Measurements from ENCODE around the gene PERCC1. TPM values are rescaled to one million over a fixed set of nuclear protein-coding genes. Genes with fewer than 3 reads are reported as not detected.

Gene PERCC1
- total RNA-seq, 1 donor from 2014 or later, result not detected

- Histone ChIP-seq H3K4me2 (ENCODE audit: low read length) (no peak overlapping the region), H3K36me3 (ENCODE audit: insufficient read depth, low read length) (no peaks in the 10 kb centered on the region), H2AFZ (ENCODE audit: low read depth, low read length) (no peak overlapping the region), H3K4me3 (ENCODE audit: insufficient read depth, low read depth, low read length) (no peak overlapping the region), H3K79me2 (ENCODE audit: insufficient read depth, low read length) (no peaks in the 10 kb centered on the region), H3K4me1 (ENCODE audit: insufficient read depth, low read length) (no peaks in the 10 kb centered on the region), H4K20me1 (ENCODE audit: insufficient read depth, low read length) (no peaks in the 10 kb centered on the region), H3K27me3 (ENCODE audit: insufficient read depth, low read length) (no peaks in the 10 kb centered on the region), H3K27ac (ENCODE audit: low read depth, low read length) (no peak overlapping the region), H3K9ac (ENCODE audit: low read length) (no peak overlapping the region), H3K9me3 (ENCODE audit: insufficient read depth, low read depth, low read length) (no peaks in the 10 kb centered on the region)
- Mint-ChIP-seq H3K36me3 (ENCODE audit: low read depth, unreplicated experiment) (peaks cover 18% of the 10 kb centered on the region), H3K27ac (ENCODE audit: unreplicated experiment) (no peak overlapping the region), H3K4me1 (ENCODE audit: low read depth, unreplicated experiment) (no peaks in the 10 kb centered on the region), H3K4me3 (ENCODE audit: unreplicated experiment) (no peak overlapping the region), H3K9me3 (ENCODE audit: unreplicated experiment) (no peaks in the 10 kb centered on the region), H3K27me3 (ENCODE audit: low read depth, unreplicated experiment) (no peaks in the 10 kb centered on the region)
- no peak for TF ChIP-seq EZH2 (IDR thresholded peaks at IDR 0.05; ENCODE audit: insufficient read depth, low read length)
- DNase-seq (ENCODE audit: low read depth) (no peak), FAIRE-seq (no peak)
Observed at GRCh38 chr16:1397779-1398178, 33.1 kb upstream of the PERCC1 start.

GRCh38 chr16:1398351-1398750 is 32.5 kb upstream of the PERCC1 start:
- Mint-ChIP-seq H3K27ac (ENCODE audit: unreplicated experiment) (no peak overlapping the region), H3K36me3 (ENCODE audit: low read depth, unreplicated experiment) (peaks cover 20% of the 10 kb centered on the region), H3K4me3 (ENCODE audit: unreplicated experiment) (no peak overlapping the region), H3K9me3 (ENCODE audit: unreplicated experiment) (no peaks in the 10 kb centered on the region), H3K27me3 (ENCODE audit: low read depth, unreplicated experiment) (no peaks in the 10 kb centered on the region), H3K4me1 (ENCODE audit: low read depth, unreplicated experiment) (no peaks in the 10 kb centered on the region)
- Histone ChIP-seq H3K79me2 (ENCODE audit: insufficient read depth, low read length) (no peaks in the 10 kb centered on the region), H3K9me3 (ENCODE audit: insufficient read depth, low read depth, low read length) (no peaks in the 10 kb centered on the region), H3K27me3 (ENCODE audit: insufficient read depth, low read length) (no peaks in the 10 kb centered on the region), H4K20me1 (ENCODE audit: insufficient read depth, low read length) (peaks cover 4% of the 10 kb centered on the region), H3K4me2 (ENCODE audit: low read length) (no peak overlapping the region), H3K4me3 (ENCODE audit: insufficient read depth, low read depth, low read length) (no peak overlapping the region), H3K9ac (ENCODE audit: low read length) (no peak overlapping the region), H3K36me3 (ENCODE audit: insufficient read depth, low read length) (no peaks in the 10 kb centered on the region), H3K27ac (ENCODE audit: low read depth, low read length) (no peak overlapping the region), H2AFZ (ENCODE audit: low read depth, low read length) (no peak overlapping the region), H3K4me1 (ENCODE audit: insufficient read depth, low read length) (no peaks in the 10 kb centered on the region)
- no peak for TF ChIP-seq EZH2 (IDR thresholded peaks at IDR 0.05; ENCODE audit: insufficient read depth, low read length)
- TF ChIP-seq CTCF (IDR thresholded peaks at IDR 0.05; ENCODE audit: insufficient read depth, low read depth, low read length), result no peak
- FAIRE-seq (no peak), DNase-seq (ENCODE audit: low read depth) (no peak)

- Histone ChIP-seq H4K20me1 (ENCODE audit: insufficient read depth, low read length) (peaks cover 8% of the 10 kb centered on the region), H3K79me2 (ENCODE audit: insufficient read depth, low read length) (no peaks in the 10 kb centered on the region), H3K4me1 (ENCODE audit: insufficient read depth, low read length) (no peaks in the 10 kb centered on the region), H3K4me3 (ENCODE audit: insufficient read depth, low read depth, low read length) (no peak overlapping the region), H3K9me3 (ENCODE audit: insufficient read depth, low read depth, low read length) (no peaks in the 10 kb centered on the region), H3K27ac (ENCODE audit: low read depth, low read length) (no peak overlapping the region), H3K36me3 (ENCODE audit: insufficient read depth, low read length) (no peaks in the 10 kb centered on the region), H3K4me2 (ENCODE audit: low read length) (no peak overlapping the region), H2AFZ (ENCODE audit: low read depth, low read length) (no peak overlapping the region), H3K9ac (ENCODE audit: low read length) (no peak overlapping the region), H3K27me3 (ENCODE audit: insufficient read depth, low read length) (no peaks in the 10 kb centered on the region)
- Mint-ChIP-seq H3K27me3 (ENCODE audit: low read depth, unreplicated experiment) (no peaks in the 10 kb centered on the region), H3K9me3 (ENCODE audit: unreplicated experiment) (no peaks in the 10 kb centered on the region), H3K27ac (ENCODE audit: unreplicated experiment) (no peak overlapping the region), H3K4me1 (ENCODE audit: low read depth, unreplicated experiment) (no peaks in the 10 kb centered on the region), H3K36me3 (ENCODE audit: low read depth, unreplicated experiment) (peaks cover 21% of the 10 kb centered on the region), H3K4me3 (ENCODE audit: unreplicated experiment) (no peak overlapping the region)
- FAIRE-seq, result no peak
- no peak for DNase-seq (ENCODE audit: low read depth)
- no peak for TF ChIP-seq EZH2 (IDR thresholded peaks at IDR 0.05; ENCODE audit: insufficient read depth, low read length)
- TF ChIP-seq CTCF (IDR thresholded peaks at IDR 0.05; ENCODE audit: insufficient read depth, low read depth, low read length), result no peak
Observed at GRCh38 chr16:1398826-1399581, 31.9 kb upstream of the PERCC1 start.

All from astrocyte (in vitro differentiated cells and primary cell).